ENCODE results near the gene GATB.

Gene GATB

GRCh38 chr4:151715881-151716280 is 44.9 kb downstream of the GATB start:
- Mint-ChIP-seq H3K9me3 (no peaks in the 10 kb centered on the region), H3K4me3 (peak overlapping the region; percentile 4), H3K27ac (no peak overlapping the region), H3K27me3 (ENCODE audit: low read depth, poor library complexity) (no peaks in the 10 kb centered on the region), H3K36me3 (ENCODE audit: low read depth) (peaks cover 19% of the 10 kb centered on the region), H3K4me1 (peaks cover 54% of the 10 kb centered on the region)
- TF ChIP-seq CTCF (IDR thresholded peaks at IDR 0.05): no peak
- no peak for DNase-seq

- Mint-ChIP-seq H3K9me3 (no peaks in the 10 kb centered on the region), H3K27me3 (ENCODE audit: low read depth, poor library complexity) (no peaks in the 10 kb centered on the region), H3K27ac (no peak overlapping the region), H3K4me3 (no peak overlapping the region), H3K36me3 (ENCODE audit: low read depth) (peaks cover 11% of the 10 kb centered on the region), H3K4me1 (peaks cover 54% of the 10 kb centered on the region)
- no peak for DNase-seq
- no peak for TF ChIP-seq CTCF (IDR thresholded peaks at IDR 0.05)
Observed at GRCh38 chr4:151712777-151713176, 48.0 kb downstream of the GATB start.

- Mint-ChIP-seq H3K4me1 (peaks cover 44% of the 10 kb centered on the region), H3K4me3 (no peak overlapping the region), H3K36me3 (ENCODE audit: low read depth) (peaks cover 13% of the 10 kb centered on the region), H3K27ac (no peak overlapping the region), H3K9me3 (no peaks in the 10 kb centered on the region), H3K27me3 (ENCODE audit: low read depth, poor library complexity) (no peaks in the 10 kb centered on the region)
- no peak for DNase-seq
- no peak for TF ChIP-seq CTCF (IDR thresholded peaks at IDR 0.05)
Observed at GRCh38 chr4:151711646-151712045, 49.2 kb downstream of the GATB start.

GRCh38 chr4:151709587-151709986 is 51.2 kb downstream of the GATB start:
- Mint-ChIP-seq H3K27me3 (ENCODE audit: low read depth, poor library complexity) (peaks cover 4% of the 10 kb centered on the region), H3K4me1 (peaks cover 25% of the 10 kb centered on the region), H3K36me3 (ENCODE audit: low read depth) (peaks cover 31% of the 10 kb centered on the region), H3K27ac (peak overlapping the region; percentile 8), H3K9me3 (no peaks in the 10 kb centered on the region), H3K4me3 (no peak overlapping the region)
- no peak for TF ChIP-seq CTCF (IDR thresholded peaks at IDR 0.05)
- DNase-seq: no peak

GRCh38 chr4:151709071-151709470 is 51.7 kb downstream of the GATB start:
- peaks cover 25% of the 10 kb centered on the region for H3K4me1 Mint-ChIP-seq
- no peak for TF ChIP-seq CTCF (IDR thresholded peaks at IDR 0.05)
- H3K27me3 Mint-ChIP-seq (ENCODE audit: low read depth, poor library complexity): peaks cover 4% of the 10 kb centered on the region
- peak overlapping the region; percentile 8 for H3K27ac Mint-ChIP-seq
- H3K36me3 Mint-ChIP-seq (ENCODE audit: low read depth): peaks cover 31% of the 10 kb centered on the region
- H3K9me3 Mint-ChIP-seq: no peaks in the 10 kb centered on the region
- H3K4me3 Mint-ChIP-seq: no peak overlapping the region
- DNase-seq: no peak

GRCh38 chr4:151708100-151708499 is 52.7 kb downstream of the GATB start:
- no peak for DNase-seq
- TF ChIP-seq CTCF (IDR thresholded peaks at IDR 0.05): no peak
- Mint-ChIP-seq H3K36me3 (ENCODE audit: low read depth) (peaks cover 35% of the 10 kb centered on the region), H3K9me3 (no peaks in the 10 kb centered on the region), H3K27ac (peak overlapping the region; percentile 68), H3K4me3 (no peak overlapping the region), H3K27me3 (ENCODE audit: low read depth, poor library complexity) (peaks cover 4% of the 10 kb centered on the region), H3K4me1 (peaks cover 25% of the 10 kb centered on the region)
